H9 (cell line): ENCODE results near the gene TCEAL4. TPM values are rescaled to one million over a fixed set of nuclear protein-coding genes. Genes with fewer than 3 reads are reported as not detected.

Source experiments
- DNase-seq: peaks from one replicate; pipeline ENCODE4 v3.0.0-alpha.2; 2017
- H2AFZ ChIP-seq: one replicate; pipeline ENCODE4 v1.6.1; 2013; ENCODE audit warnings: mild to moderate bottlenecking, low read length, control low read depth, moderate library complexity
- H2AK5ac ChIP-seq: 2 replicates; pipeline ENCODE4 v1.6.1; 2013; ENCODE audit warnings: low read length, control low read depth, mixed read lengths; ENCODE audit not compliant: insufficient read length
- H2BK120ac ChIP-seq: one replicate; pipeline ENCODE4 v1.6.1; 2013; ENCODE audit warnings: low read depth, mild to moderate bottlenecking, low read length, control low read depth, inconsistent platforms; ENCODE audit not compliant: poor library complexity, severe bottlenecking
- H2BK12ac ChIP-seq: 2 replicates; pipeline ENCODE4 v1.6.1; 2013; ENCODE audit warnings: low read length, control low read depth, mixed read lengths, low read depth; ENCODE audit not compliant: insufficient read length
- H2BK15ac ChIP-seq: 2 replicates; pipeline ENCODE4 v1.6.1; 2013; ENCODE audit warnings: low read depth, low read length, control low read depth
- H2BK20ac ChIP-seq: one replicate; pipeline ENCODE4 v1.6.1; 2013; ENCODE audit warnings: low read depth, mild to moderate bottlenecking, low read length, control low read depth, inconsistent platforms; ENCODE audit not compliant: poor library complexity, severe bottlenecking
- H2BK5ac ChIP-seq: 2 replicates; pipeline ENCODE4 v1.6.1; 2013; ENCODE audit warnings: low read length, control low read depth, mixed read lengths; ENCODE audit not compliant: insufficient read length
- H3K14ac ChIP-seq: 2 replicates; pipeline ENCODE4 v1.6.1; 2013; ENCODE audit warnings: low read length, control low read depth; ENCODE audit not compliant: insufficient read depth
- H3K18ac ChIP-seq: 2 replicates; pipeline ENCODE4 v1.6.1; 2013; ENCODE audit warnings: low read depth, mild to moderate bottlenecking, mixed read lengths, low read length, control low read depth; ENCODE audit not compliant: insufficient read length
- H3K23ac ChIP-seq: 2 replicates; pipeline ENCODE4 v1.6.1; 2013; ENCODE audit warnings: low read length, control low read depth, mixed read lengths, low read depth; ENCODE audit not compliant: insufficient read length
- H3K23me2 ChIP-seq: 2 replicates; pipeline ENCODE4 v1.6.1; 2013; ENCODE audit warnings: low read depth, mild to moderate bottlenecking, mixed read lengths, low read length, control low read depth; ENCODE audit not compliant: insufficient read length, poor library complexity, severe bottlenecking
- H3K27ac ChIP-seq: 2 replicates; pipeline ENCODE4 v1.5.1; 2013; ENCODE audit warnings: low read length, control low read depth, mixed read lengths, low read depth; ENCODE audit not compliant: insufficient read length
- H3K27me3 ChIP-seq: 2 replicates; pipeline ENCODE4 v1.6.1; 2013; ENCODE audit warnings: low read length, control low read depth, inconsistent platforms; ENCODE audit not compliant: insufficient read depth
- H3K4ac ChIP-seq: 2 replicates; pipeline ENCODE4 v1.6.1; 2013; ENCODE audit warnings: low read depth, mild to moderate bottlenecking, control low read depth, inconsistent platforms, low read length, moderate library complexity
- H3K4me1 ChIP-seq: 2 replicates; pipeline ENCODE4 v1.6.1; 2013; ENCODE audit warnings: low read length, control low read depth, inconsistent platforms; ENCODE audit not compliant: insufficient read depth
- H3K4me2 ChIP-seq: 2 replicates; pipeline ENCODE4 v1.6.1; 2013; ENCODE audit warnings: low read length, control low read depth, mixed read lengths; ENCODE audit not compliant: insufficient read length, insufficient read depth
- H3K56ac ChIP-seq: 2 replicates; pipeline ENCODE4 v1.6.1; 2013; ENCODE audit warnings: low read depth, mild to moderate bottlenecking, mixed read lengths, low read length, control low read depth; ENCODE audit not compliant: insufficient read length
- H3K79me1 ChIP-seq: 2 replicates; pipeline ENCODE4 v1.6.1; 2013; ENCODE audit warnings: low read depth, mild to moderate bottlenecking, moderate library complexity, low read length, control low read depth, inconsistent platforms; ENCODE audit not compliant: insufficient read depth, poor library complexity, severe bottlenecking
- H3K79me2 ChIP-seq: 2 replicates; pipeline ENCODE4 v1.6.1; 2013; ENCODE audit warnings: low read length, control low read depth, inconsistent platforms; ENCODE audit not compliant: insufficient read depth
- H3K9ac ChIP-seq: 2 replicates; pipeline ENCODE4 v1.6.1; 2013; ENCODE audit warnings: low read length, control low read depth, mixed read lengths; ENCODE audit not compliant: insufficient read length; ENCODE audit errors: extremely low read depth
- H3K9me3 ChIP-seq: one replicate; pipeline ENCODE4 v1.6.1; 2013; ENCODE audit warnings: low read depth, low read length, inconsistent platforms; ENCODE audit not compliant: control insufficient read depth
- H3T11ph ChIP-seq: one replicate; pipeline ENCODE4 v1.6.1; 2013; ENCODE audit warnings: mild to moderate bottlenecking, low read length, control low read depth, inconsistent platforms
- H4K20me1 ChIP-seq: one replicate; pipeline ENCODE4 v1.6.1; 2013; ENCODE audit not compliant: control insufficient read depth, insufficient read length, insufficient read depth
- H4K5ac ChIP-seq: 2 replicates; pipeline ENCODE4 v1.6.1; 2013; ENCODE audit warnings: low read depth, mild to moderate bottlenecking, mixed read lengths, low read length, control low read depth; ENCODE audit not compliant: insufficient read length
- H4K8ac ChIP-seq: replicated peaks from 2 replicates; pipeline ENCODE4 v1.6.1; 2013; ENCODE audit warnings: low read length, control low read depth, mixed read lengths, low read depth; ENCODE audit not compliant: insufficient read length
- H4K91ac ChIP-seq: 2 replicates; pipeline ENCODE4 v1.6.1; 2013; ENCODE audit warnings: low read depth, mild to moderate bottlenecking, moderate library complexity, mixed read lengths, low read length, control low read depth; ENCODE audit not compliant: insufficient read length
- H3K27ac Mint-ChIP-seq, 3 experiments: 2 replicates in 2 of 3; 3 replicates in 1 of 3; pipeline ENCODE4 v1.8.0; 2020 to 2021; ENCODE audit warnings: mixed read lengths in 3 of 3, mild to moderate bottlenecking in 1 of 3, moderate library complexity in 1 of 3
- H3K27me3 Mint-ChIP-seq: 2 replicates; pipeline ENCODE4 v1.8.0; 2021; ENCODE audit warnings: low read depth, mild to moderate bottlenecking, moderate library complexity, mixed read lengths
- H3K36me3 Mint-ChIP-seq, 3 experiments: 2 replicates in 2 of 3; 3 replicates in 1 of 3; pipeline ENCODE4 v1.8.0; 2020 to 2021; ENCODE audit warnings: low read depth in 3 of 3, mixed read lengths in 3 of 3; ENCODE audit not compliant: insufficient read depth in 1 of 3
- H3K4me1 Mint-ChIP-seq, 2 experiments: 2 replicates each; pipeline ENCODE4 v1.8.0; 2020; ENCODE audit warnings: mixed read lengths in 2 of 2
- H3K4me3 Mint-ChIP-seq, 2 experiments: 2 replicates in 1 of 2; 3 replicates in 1 of 2; pipeline ENCODE4 v1.8.0; 2020 to 2021; ENCODE audit warnings: mild to moderate bottlenecking in 2 of 2, mixed read lengths in 2 of 2, moderate library complexity in 1 of 2
- H3K9me3 Mint-ChIP-seq, 2 experiments: 2 replicates in 1 of 2; 3 replicates in 1 of 2; pipeline ENCODE4 v1.8.0; 2020; ENCODE audit warnings: mild to moderate bottlenecking in 2 of 2, mixed read lengths in 2 of 2, moderate library complexity in 1 of 2
- CTCF ChIP-seq: fragments of 200-600 bp; sonication (generic); conservative IDR thresholded peaks from 3 replicates; pipeline ENCODE4 v1.8.0; 2021; ENCODE audit warnings: antibody characterized with exemption, mild to moderate bottlenecking
- total RNA-seq: library from RNA; stranded (reverse); gene quantifications from 2 replicates; pipeline ENCODE4 v1.2.1, GENCODE V29; 2021

Gene TCEAL4
- total RNA-seq, 1 experiment from 2014 or later, result 49.9 TPM

- Histone ChIP-seq H4K20me1 (no peaks in the 10 kb centered on the region), H4K8ac (no peak overlapping the region), H3K27me3 (no peaks in the 10 kb centered on the region), H2BK15ac (no peak overlapping the region), H3K18ac (no peak overlapping the region), H2BK20ac (no peak overlapping the region), H3K27ac (no peak overlapping the region), H3K79me2 (no peaks in the 10 kb centered on the region), H3K4me2 (no peak overlapping the region), H3K23me2 (peaks cover 4% of the 10 kb centered on the region), H2BK12ac (no peak overlapping the region), H3T11ph (no peak overlapping the region), H2BK5ac (no peak overlapping the region), H2BK120ac (no peak overlapping the region), H4K91ac (no peak overlapping the region), H3K4me1 (no peaks in the 10 kb centered on the region; the same call in 1 of the 2 replicates), H3K79me1 (no peaks in the 10 kb centered on the region), H3K14ac (no peak overlapping the region), H2AFZ (no peak overlapping the region), H3K4ac (no peak overlapping the region), H3K9me3 (no peaks in the 10 kb centered on the region), H4K5ac (no peak overlapping the region), H3K56ac (no peak overlapping the region), H3K9ac (no peak overlapping the region), H3K23ac (no peak overlapping the region), H2AK5ac (no peak overlapping the region)
- Mint-ChIP-seq H3K27me3 (no peaks in the 10 kb centered on the region), H3K4me1 (peaks cover 6 to 11% of the 10 kb centered on the region in 2 experiments; a peak in 3 of 4 replicates), H3K4me3 (no peak overlapping the region), H3K27ac (no peak overlapping the region), H3K9me3 (peaks cover 0 to 19% of the 10 kb centered on the region in 2 experiments; a peak in 2 of 5 replicates), H3K36me3 (no peaks in the 10 kb centered on the region)
- no peak for TF ChIP-seq CTCF
- no peak for DNase-seq
Measured at GRCh38 chrX:103626855-103627254, 41.5 kb downstream of the TCEAL4 start.
